SHP77 (cell line): ENCODE data around the gene TCN1.
"Not testable (repeated sequence)": the region's sequence is repeated elsewhere in the genome, so short reads cannot be mapped to it uniquely, and the experiment has no call there.

ENCODE experiments used
- DNase-seq, 2 experiments: peaks; one replicate each; lab custom pipeline; 2025; lab: John Stamatoyannopoulos, UW

Gene TCN1

DNA sequence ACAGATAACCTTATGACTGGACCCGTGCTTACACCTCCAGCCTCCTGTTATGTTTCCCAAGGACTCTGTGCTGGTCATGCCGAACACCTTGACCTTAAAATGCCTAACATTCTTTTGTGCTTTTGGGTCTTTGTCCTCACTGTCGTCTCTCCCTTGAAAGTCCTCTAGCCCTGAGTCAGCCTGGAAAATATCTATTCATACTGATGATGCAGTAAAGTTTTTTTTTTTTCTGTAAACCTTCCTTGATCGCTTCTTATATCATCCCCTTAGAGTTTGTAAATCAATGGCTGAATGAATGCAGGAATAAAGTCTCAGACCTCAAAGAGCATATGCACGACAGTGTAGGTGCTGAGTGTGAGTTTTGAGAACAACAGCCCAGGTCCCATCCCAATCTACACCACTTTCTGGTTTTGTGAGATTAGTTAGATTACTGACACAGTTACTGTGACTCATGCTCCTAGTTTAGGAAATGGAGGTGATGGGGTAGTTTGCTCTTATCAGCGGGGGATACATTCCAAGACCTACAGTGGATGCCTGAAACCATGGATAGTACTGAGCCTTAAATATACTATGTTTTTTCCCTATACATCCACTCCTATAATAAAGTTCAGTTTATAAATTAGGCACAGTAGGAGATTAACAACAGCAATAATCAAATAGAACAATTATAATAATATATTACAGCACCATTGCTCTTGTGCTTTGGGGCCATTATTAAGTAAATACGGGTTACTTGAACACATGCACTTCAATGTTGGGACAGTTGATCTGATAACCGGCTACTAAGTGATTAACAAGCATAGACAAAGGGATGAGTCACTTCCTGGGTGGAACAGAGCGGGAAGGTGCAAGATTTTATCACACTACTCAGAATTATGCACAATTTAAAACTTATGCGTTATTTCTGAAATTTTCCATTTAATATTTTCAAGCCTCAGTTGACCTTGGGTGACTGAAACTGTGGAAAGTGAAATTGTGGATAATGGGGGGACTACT, 8.6 kb downstream of the TCN1 start:
- no peak for DNase-seq

DNA sequence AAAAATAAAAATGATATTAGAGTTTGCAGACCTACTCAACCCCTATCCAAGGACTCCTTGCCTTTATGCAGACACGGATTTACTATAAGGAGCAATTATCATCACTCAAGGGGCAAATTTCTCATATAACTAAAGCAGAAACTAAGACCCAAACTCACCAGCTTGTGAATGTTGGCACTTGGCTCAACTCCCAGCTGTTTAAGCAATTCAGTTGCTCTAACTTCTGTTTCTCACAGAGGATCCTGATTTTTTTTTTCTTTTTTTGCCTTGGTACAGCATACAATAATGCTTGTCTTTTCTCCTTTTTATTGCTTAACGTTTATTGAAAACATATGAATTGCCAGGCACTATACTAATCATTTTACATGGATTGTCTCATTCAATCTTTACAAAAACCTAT, 11.4 kb downstream of the TCN1 start:
- no peak for DNase-seq

DNA sequence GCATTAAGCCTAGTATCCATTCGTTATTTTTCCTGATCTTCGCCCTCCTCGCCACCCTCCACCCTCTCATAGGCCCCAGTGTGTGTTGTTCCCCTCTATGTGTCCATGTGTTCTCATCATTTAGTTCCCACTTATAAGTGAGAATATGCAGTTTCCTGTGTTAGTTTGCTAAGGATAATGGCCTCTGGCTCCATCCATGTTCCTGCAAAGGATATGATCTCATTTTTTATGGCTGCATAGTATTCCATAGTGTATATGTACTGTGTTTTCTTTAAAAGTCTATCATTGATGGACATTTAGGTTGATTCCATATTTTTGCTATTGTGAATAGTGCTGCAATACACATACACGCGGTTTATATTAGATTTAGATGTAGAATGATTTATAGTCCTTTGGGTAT, 14.9 kb downstream of the TCN1 start:
- DNase-seq, result not testable (repeated sequence)

DNA sequence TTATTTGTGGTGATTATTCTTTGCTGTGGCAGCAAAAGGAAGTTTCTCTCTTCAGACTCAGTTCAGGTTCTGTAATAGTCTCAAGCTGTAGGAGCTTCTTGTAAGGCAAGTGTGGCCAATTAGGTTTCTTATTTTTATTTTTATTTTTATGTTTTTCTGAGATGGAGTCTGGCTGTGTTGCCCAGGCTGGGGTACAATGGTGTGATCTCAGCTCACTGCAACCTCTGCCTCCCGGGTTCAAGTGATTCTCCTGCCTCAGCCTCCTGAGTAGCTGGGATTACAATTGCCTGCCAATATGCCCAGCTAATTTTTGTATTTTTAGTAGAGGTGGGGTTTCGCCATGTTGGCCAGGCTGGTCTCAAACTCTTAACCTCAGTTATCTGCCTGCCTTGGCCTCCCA, 16.7 kb downstream of the TCN1 start:
- not testable (repeated sequence) for DNase-seq

DNA sequence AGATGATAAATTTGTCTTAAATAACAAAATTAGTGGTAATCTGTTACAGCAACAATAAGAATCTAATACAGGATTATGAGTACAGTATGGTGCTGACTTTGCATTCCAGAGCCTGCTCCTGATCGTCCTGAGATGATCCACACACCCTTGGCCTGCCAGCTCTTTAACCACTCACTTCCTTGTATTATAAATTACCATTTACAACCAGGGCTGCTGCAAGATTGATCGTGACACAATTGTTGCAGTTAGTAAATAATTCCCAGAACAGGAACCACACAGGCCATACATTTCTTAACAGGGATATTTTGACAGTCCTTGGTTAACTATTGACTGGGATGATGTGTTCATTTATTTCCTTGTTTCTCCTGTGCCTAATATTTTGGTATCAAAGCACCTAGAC, 17.2 kb downstream of the TCN1 start:
- DNase-seq, result no peak

DNA sequence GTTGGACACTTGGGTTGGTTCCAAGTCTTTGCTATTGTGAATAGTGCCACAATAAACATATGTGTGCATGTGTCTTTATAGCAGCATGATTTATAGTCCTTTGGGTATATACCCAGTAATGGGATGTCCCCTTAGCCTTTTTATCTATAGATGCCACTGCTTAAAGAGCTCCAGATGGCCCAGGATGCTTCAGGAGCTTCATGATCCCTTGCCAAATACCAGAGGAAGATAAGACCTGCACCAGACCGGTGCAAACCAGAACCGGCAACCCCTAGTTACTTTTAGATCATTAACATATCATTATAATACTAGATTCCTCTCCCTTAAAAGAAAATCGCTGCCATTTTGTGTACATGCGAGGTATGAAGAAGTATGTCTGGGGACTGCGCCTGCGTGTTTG, 17.8 kb downstream of the TCN1 start:
- not testable (repeated sequence) for DNase-seq

DNA sequence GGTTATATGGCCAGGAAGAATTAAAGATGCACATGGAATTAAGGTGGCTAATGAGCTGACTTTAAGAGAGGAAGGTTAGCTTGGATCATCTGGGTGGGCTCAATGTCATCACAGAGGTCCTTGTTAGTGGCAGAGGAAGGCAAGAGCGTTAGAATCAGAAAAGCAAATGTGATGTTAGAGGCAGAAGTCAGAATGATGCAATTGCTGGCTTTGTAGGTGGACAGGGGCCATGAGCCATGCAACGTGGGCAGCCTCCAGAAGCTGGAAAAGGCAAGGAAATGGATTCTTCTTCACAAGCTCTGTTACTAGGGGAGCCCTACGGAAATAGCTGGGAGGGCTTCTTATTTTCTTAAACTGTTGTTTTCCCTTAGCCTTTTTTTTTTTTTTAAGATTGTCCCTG, 18.7 kb downstream of the TCN1 start:
- no peak for DNase-seq

DNA sequence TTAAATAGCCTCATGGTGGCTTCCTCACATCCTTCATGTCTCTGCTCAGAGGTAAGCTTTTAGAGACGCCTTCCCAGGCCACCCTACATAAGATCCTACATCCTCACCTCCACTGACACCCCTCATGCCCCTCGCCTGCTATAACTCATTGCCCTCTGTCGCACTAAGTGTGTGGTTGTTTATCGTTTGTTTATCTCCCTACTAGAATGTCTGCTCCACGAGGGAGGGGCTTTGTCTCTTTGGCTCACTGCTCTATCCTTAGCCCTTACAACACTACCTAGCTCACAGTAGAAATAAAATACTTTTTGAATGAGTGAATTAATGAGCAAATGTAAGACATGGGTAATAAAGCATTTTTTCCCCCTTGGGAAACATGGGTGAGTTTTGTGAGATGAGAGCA, 19.7 kb downstream of the TCN1 start:
- DNase-seq, result no peak

DNA sequence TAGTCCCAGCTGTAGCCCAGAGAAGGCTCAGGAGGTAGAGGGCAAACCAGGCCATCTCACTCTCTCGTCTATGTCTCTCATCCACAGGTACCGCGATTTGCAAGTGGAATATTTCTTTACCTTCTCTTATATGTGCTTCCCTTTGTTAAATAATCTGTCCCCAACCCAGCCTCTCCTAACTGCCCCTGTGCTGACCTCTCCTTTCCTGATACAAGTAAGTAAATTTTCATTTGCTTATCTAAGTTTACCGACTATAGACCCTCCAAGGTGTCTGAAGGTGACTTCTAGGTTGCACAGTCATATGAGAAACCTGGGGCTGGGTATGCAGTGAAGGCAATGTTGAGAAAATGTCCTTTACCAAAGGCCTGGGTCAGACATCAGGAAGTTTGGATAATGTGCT, 20.9 kb downstream of the TCN1 start, which contains the start of gene CBLIF:
Gene CBLIF, minus strand, starts transcription at position 101 of the 400 bp plus-strand sequence. Its CDS starts 46 bp downstream, at position 55.
- no peak for DNase-seq

DNA sequence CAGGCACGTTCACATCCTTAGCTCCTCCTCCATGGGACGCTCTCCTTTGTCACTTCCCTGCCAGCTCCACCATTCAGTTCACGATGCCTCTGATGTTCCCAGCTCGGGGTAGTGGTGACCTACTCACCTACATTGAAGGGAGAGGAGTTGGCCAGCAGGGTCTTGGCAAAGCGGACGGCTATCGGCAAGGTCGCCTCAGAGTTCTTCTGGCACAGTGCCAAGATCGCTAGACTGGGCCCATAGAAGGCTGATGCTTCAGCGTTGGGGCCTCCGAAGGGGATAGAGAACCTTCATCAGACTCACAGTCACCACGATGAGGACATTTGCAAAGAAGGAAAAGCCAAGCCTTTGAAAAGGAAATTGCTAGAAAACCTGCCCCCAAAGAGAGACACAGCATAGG, 24.0 kb downstream of the TCN1 start:
- DNase-seq, result no peak

DNA sequence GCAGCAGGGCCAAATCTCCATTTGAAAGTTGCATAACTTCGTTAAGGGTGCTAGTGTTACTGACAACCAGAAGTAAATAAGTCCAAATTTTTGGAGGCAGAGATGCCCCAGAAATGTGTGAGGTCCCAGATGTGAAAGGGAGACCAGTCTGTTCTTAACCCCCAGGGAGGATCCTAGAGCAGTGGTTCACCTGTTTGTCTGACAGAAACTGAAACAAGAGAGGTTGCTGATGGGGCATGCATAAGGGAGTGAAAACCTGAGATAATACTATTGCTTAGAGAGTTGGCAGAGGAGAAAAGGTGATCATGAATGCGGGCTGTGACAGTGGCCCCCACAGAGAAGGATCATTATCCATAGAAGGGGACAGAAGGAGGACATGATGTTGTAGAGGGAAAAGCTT, 24.8 kb downstream of the TCN1 start:
- no peak for DNase-seq

DNA sequence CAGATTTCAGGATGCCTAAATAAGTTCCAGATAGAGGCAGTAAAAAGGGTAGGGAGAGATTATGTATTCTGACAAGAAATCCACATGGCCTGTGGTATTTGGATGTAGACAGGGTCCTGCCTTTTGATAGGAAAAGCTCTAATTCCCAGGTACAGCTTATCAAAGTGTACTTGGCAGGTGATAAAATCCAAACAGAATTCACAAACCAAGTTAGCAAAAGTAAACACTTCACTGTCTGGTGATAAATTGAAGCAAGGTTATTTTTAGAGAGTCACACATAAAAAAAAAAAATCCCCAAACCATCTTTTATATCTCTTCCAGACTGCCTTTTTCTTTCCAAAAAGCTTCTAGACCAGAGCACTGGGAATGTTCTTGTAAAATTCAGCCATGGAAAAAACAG, 26.7 kb downstream of the TCN1 start:
- DNase-seq, result no peak

DNA sequence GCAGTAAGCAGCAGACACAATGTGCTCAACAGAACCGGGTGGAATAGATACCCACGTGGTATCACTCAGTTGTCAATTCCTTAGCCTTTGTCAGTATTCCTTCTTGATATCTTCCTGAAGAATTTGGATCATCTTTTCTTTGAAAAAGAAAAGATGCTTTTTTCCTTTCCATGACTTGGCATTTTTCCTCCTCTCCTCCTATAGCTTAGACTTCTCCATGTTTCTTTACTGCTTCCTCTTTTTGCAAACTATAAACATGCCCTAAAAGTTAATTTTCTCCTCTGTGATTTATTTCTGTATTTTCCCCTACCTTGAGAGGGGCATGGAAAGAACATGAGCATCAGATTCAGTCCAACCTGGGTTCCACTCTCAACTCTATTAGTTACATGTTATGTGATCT, 32.7 kb downstream of the TCN1 start:
- DNase-seq, result no peak

DNA sequence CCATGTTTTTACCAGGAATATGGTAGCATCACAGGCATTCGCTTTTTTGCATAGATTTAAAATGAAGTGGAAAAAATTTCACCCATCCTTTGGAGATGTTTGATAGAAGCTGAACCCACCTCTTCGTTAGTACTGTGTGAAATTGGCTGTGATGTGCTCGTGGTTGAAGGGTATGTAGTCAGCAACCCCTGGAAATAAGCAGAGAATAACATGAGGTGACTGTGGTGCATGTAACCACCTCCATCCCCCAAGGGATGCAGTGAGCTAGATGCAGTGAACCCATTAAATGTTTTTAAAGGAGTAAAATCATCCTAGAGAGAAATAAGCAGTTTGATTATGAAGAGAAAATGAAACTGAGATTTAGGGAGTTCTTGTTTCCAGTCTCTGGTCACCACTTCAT, 36.9 kb downstream of the TCN1 start:
- DNase-seq, result no peak

DNA sequence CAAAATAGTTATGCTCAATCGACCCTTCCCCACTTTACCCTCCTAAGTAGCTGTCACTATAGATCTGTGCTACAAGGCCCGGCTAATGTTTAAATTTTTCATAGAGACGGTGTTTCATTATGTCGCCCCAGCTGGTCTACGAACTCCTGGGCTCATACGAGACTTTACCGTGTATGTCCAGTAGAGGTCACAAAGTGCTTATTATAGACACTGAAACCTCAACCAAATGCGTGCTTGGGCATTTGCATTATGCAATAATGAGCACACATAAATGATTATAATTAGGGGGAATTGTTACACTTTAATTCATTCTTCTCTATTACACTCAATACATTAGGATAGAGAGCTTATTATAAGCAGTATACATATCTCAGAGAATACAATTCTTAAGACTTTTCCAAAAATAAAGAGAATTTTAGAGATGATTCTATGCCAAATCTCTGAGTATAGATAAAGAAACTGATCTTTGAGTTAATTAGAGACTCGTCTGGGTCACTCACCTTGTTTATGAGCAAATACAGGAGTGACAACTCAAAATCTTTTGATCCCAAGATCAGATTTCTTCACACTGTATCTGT, 43.2 kb downstream of the TCN1 start:
- peak; percentile 12 to 18 for DNase-seq

DNA sequence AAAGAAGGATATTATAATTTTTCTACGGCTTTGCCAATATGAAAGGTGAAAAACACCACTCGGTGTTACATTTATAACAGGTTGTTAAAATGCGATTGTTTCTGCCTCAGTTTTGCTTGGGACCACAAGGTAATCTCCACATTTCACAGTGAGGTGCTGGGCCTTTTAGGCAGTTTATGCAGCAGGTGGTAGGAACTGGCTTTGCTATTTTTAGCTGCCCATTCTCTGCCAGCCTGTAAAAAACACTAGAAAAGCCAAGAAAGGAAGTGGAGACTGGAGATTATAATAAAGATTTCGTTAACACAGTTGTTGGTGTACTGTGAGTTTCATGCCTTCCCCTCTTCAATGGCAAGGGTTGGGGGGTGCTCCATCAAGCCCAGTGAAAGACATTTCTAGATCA, 47.7 kb downstream of the TCN1 start:
- DNase-seq, result no peak

DNA sequence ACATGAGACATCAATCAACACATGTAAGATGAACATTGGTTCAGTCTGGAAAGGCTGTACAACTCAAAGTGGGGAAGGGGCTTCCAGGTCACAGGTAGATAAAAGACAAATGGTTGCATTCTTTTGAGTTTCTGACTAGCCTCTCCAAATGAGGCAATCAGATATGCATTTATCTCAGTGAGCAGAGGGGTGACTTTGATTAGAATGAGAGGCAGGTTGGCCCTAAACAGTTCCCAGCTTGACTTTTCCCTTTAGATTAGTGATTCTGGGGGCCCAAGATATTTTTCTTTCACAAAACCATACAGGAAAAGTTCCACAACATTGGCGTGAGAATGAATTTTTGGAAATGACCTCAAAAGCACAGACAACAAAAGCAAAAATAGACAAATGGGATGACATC, 49.9 kb downstream of the TCN1 start:
- not testable (repeated sequence) for DNase-seq

DNA sequence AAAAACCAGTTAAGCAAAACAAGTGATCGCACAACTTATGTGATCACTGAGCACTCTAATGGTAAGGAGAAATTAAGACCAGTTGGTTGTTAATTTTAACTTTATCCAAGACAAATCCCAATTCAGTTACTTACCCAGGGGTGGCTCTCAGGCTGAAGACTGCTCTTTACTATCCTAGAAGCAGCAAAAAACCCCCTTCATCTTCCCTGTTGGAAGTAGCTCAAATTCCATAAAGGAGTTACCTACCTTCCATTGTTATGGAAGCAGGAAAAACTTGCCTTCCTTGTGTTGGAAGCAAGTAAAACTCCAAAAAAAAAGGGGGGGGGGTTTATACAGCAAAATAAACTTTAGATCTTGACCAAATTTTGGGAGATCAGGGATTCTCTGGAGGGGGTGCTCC, 50.5 kb downstream of the TCN1 start:
- DNase-seq, result no peak

DNA sequence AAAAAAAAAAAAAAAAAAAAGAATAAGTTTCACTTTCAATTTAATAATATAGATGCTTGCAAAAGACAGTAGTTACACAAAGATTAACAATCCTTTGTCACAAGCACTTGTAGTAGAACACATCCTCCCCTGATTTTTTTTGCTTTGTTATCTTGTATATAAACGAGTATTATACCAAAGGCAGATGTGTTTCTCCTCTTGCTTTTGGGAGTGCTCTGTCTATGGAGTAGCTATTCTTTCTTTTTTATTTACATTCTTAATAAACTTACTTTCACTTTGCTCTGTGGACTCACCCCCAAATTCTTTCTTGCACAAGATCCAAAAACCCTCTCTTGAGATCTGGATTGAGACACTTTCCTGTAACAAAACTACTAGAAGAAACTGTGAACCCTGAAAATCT, 52.3 kb downstream of the TCN1 start:
- DNase-seq, result no peak

DNA sequence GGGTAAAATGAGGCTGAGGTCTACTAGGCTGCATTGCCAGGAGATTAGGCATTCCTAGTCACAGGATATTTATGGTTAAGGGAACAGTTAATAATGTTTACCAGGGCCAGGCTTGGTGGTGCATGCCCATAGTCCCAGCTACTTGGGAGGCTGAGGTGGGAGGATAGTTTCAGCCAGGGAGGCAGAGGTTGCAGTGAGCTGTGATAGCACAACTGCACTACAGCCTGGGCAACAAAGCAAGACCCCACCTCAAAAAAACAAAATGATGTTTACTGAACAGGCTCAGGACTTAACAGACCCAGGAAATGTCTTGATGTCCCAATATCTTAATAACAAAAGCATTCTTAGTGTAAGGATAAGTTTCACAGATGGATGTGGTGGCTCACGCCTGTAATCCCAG, 52.9 kb downstream of the TCN1 start:
- DNase-seq, result no peak

DNA sequence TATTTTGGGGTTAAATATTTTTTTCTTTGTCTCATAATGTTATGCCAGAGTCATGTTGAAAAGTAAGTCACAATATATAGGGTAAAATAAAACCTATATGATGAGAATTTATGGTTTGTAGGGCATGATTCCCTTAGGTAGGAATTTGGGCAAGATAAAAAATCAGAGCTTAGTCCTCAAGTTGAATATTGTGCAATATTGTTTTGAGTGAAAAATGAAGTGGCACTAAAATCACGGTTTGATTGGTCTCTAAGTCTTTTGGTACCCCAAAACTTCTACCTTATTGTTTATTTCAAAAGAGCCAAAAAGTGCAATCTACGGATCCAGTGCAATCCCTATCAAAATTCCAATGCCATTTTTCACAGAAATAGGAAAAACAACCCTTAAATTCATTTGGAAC, 54.1 kb downstream of the TCN1 start:
- DNase-seq, result no peak

DNA sequence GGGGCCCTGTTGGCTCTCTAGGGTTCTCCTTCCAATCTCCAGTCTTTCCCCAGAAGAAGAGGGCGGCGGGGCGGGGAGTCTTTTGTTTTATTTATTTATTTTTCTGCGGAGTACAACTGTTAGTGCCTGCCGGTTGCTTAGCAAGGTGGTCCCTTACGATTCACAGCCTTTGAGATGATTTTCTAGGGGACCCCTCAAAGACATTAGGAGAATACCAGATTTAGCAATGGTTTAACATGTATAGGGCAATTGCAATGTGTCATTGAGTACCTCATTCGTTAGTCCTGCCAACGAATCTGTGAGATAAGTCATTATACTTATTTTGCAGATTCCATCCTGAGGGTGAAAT, 55.4 kb downstream of the TCN1 start:
- no peak for DNase-seq

DNA sequence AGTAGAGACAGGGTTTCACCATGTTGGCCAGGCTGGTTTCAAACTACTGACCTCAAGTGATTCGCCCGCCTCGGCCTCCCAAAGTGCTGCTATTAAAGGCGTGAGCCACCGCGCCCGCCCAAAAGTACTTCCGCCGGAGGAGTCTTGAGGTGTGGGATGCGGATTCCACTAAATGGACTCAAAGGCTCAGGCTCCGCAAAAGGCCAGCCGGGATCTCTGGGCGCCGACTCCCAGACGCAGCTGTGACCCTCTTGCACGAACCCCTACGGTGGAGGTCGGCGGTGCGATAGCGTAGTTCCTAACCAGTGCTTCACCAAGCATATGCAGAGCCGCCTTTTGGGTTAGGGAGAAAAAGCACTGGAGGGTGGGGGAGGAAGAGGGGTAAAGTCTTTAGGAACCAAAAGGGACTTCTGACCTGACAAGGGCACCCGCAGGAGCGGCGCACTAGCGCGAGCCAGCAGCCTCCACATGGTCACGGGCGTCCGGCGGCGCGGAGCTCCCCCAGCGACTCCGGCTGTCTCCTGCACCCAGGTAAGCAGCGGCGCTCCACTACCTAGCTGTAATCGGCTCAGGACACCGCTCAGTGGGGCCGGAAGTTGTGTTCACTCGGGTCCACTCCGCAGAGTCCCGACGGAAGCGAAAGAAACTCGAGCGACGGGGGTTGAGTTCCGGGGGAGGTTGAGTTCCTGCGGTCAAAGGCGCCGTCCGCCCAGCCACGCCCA, 55.9 kb downstream of the TCN1 start, which contains the start of gene MRPL16:
Gene MRPL16, minus strand, starts transcription at position 590 of the 722 bp plus-strand sequence. Its CDS starts 120 bp downstream, at position 470.
- peak; percentile 59 to 60 for DNase-seq
